SU-DHL-6 (cell line): ENCODE data around the gene DMRT1.
A peak's percentile ranks its signal among the peaks of the same experiment; 100 is the strongest.

ENCODE experiments used
- H2AFZ ChIP-seq: fragments of 200-600 bp; sonication (generic); 2 replicates; pipeline ENCODE4 v1.6.1; 2014; ENCODE audit warnings: low read depth, mild to moderate bottlenecking, moderate library complexity, mixed read lengths, antibody characterized with exemption, low read length; ENCODE audit not compliant: severe bottlenecking
- H3F3A ChIP-seq: fragments of 200-600 bp; shearing (Covaris generic); 2 replicates; pipeline ENCODE4 v1.6.0; 2016; ENCODE audit warnings: antibody characterized with exemption, mild to moderate bottlenecking; ENCODE audit not compliant: insufficient read depth
- H3K27ac ChIP-seq: fragments of 200-600 bp; sonication (generic); 2 replicates; pipeline ENCODE4 v1.5.1; 2016; ENCODE audit warnings: low read depth, mild to moderate bottlenecking, low read length, moderate library complexity, mixed read lengths
- H3K27me3 ChIP-seq: fragments of 200-600 bp; sonication (generic), shearing (Covaris generic); 2 replicates; pipeline ENCODE4 v1.6.0; 2014; ENCODE audit warnings: mild to moderate bottlenecking, low read length
- H3K36me3 ChIP-seq: fragments of 200-600 bp; sonication (generic); 2 replicates; pipeline ENCODE4 v1.6.1; 2014; ENCODE audit warnings: mild to moderate bottlenecking, low read length, mixed read lengths
- H3K4me2 ChIP-seq: fragments of 300-600, 200-600 bp; shearing (Covaris generic), sonication (generic); 2 replicates; pipeline ENCODE4 v1.6.0; 2014; ENCODE audit warnings: low read length, low read depth, mild to moderate bottlenecking; ENCODE audit not compliant: poor library complexity, severe bottlenecking
- H3K4me3 ChIP-seq: fragments of 200-600 bp; sonication (generic); 2 replicates; pipeline ENCODE4 v1.5.1; 2014; ENCODE audit warnings: antibody characterized with exemption, low read length, mild to moderate bottlenecking, mixed read lengths; ENCODE audit not compliant: insufficient read depth, poor library complexity, severe bottlenecking
- H3K79me2 ChIP-seq: fragments of 200-600 bp; sonication (generic); 2 replicates; pipeline ENCODE4 v1.6.1; 2014; ENCODE audit warnings: mild to moderate bottlenecking, low read length, moderate library complexity; ENCODE audit not compliant: insufficient read depth
- H3K9ac ChIP-seq: fragments of 200-600 bp; sonication (generic); 2 replicates; pipeline ENCODE4 v1.7.0; 2014; ENCODE audit warnings: mild to moderate bottlenecking, low read length
- H3K9me2 ChIP-seq: fragments of 200-600 bp; sonication (generic); replicated peaks from 2 replicates; pipeline ENCODE4 v1.6.1; 2014; ENCODE audit warnings: low read length; ENCODE audit not compliant: insufficient read depth
- H3K9me3 ChIP-seq: fragments of 200-600 bp; sonication (generic); 2 replicates; pipeline ENCODE4 v1.6.1; 2014; ENCODE audit warnings: low read length, mixed read lengths; ENCODE audit not compliant: insufficient read depth
- H4K20me1 ChIP-seq: fragments of 200-600 bp; sonication (generic); 2 replicates; pipeline ENCODE4 v1.6.1; 2014; ENCODE audit warnings: low read depth, mild to moderate bottlenecking, antibody characterized with exemption, low read length, moderate library complexity, mixed read lengths
- CTCF ChIP-seq: fragments of 200-600 bp; sonication (generic); IDR thresholded peaks from one replicate; pipeline ENCODE4 v1.5.1; 2017; ENCODE audit warnings: antibody characterized with exemption, mild to moderate bottlenecking, low read length, moderate library complexity; ENCODE audit not compliant: insufficient read depth, poor library complexity, severe bottlenecking
- EZH2phosphoT487 ChIP-seq: fragments of 200-600 bp; sonication (generic), shearing (Covaris generic); conservative IDR thresholded peaks from 2 replicates; pipeline ENCODE4 v1.6.1; 2018; ENCODE audit warnings: mild to moderate bottlenecking, antibody characterized with exemption, low read length, moderate library complexity, mixed read lengths

Gene DMRT1

GRCh38 chr9:1014225-1014624 is 172.7 kb downstream of the DMRT1 start:
- no peaks in the 10 kb centered on the region for H3F3A ChIP-seq
- no peak overlapping the region for H3K9ac ChIP-seq
- H2AFZ ChIP-seq: no peak overlapping the region
- H4K20me1 ChIP-seq: no peaks in the 10 kb centered on the region
- H3K36me3 ChIP-seq: no peaks in the 10 kb centered on the region
- H3K9me3 ChIP-seq: no peaks in the 10 kb centered on the region
- H3K9me2 ChIP-seq: no peaks in the 10 kb centered on the region
- H3K4me2 ChIP-seq: no peak overlapping the region
- TF ChIP-seq EZH2phosphoT487 (no peak), CTCF (no peak)
- no peak overlapping the region for H3K27ac ChIP-seq
- no peaks in the 10 kb centered on the region for H3K79me2 ChIP-seq
- no peak overlapping the region for H3K4me3 ChIP-seq
- no peaks in the 10 kb centered on the region for H3K27me3 ChIP-seq

GRCh38 chr9:1014640-1015039 is 173.1 kb downstream of the DMRT1 start:
- no peaks in the 10 kb centered on the region for H3K36me3 ChIP-seq
- H3K9me3 ChIP-seq: no peaks in the 10 kb centered on the region
- no peak for TF ChIP-seq CTCF
- no peak for TF ChIP-seq EZH2phosphoT487
- no peaks in the 10 kb centered on the region for H4K20me1 ChIP-seq
- H3K4me3 ChIP-seq: no peak overlapping the region
- H3K9me2 ChIP-seq: no peaks in the 10 kb centered on the region
- H3K79me2 ChIP-seq: no peaks in the 10 kb centered on the region
- no peaks in the 10 kb centered on the region for H3F3A ChIP-seq
- no peak overlapping the region for H3K9ac ChIP-seq
- no peak overlapping the region for H3K4me2 ChIP-seq
- H3K27ac ChIP-seq: no peak overlapping the region
- H3K27me3 ChIP-seq: no peaks in the 10 kb centered on the region
- H2AFZ ChIP-seq: no peak overlapping the region

- no peak overlapping the region for H3K9ac ChIP-seq
- TF ChIP-seq CTCF (peak; percentile 33), EZH2phosphoT487 (no peak)
- no peak overlapping the region for H3K4me3 ChIP-seq
- H3K9me2 ChIP-seq: no peaks in the 10 kb centered on the region
- no peaks in the 10 kb centered on the region for H3K79me2 ChIP-seq
- H4K20me1 ChIP-seq: no peaks in the 10 kb centered on the region
- H3K36me3 ChIP-seq: peaks cover 4% of the 10 kb centered on the region; the same call in 1 of the 2 replicates
- peaks cover 3% of the 10 kb centered on the region; the same call in 1 of the 2 replicates for H3K9me3 ChIP-seq
- peaks cover 4% of the 10 kb centered on the region; the same call in 1 of the 2 replicates for H3K27me3 ChIP-seq
- H3F3A ChIP-seq: no peaks in the 10 kb centered on the region
- no peak overlapping the region for H3K27ac ChIP-seq
- no peak overlapping the region for H3K4me2 ChIP-seq
- H2AFZ ChIP-seq: no peak overlapping the region
Measured at GRCh38 chr9:1018121-1018520, 176.6 kb downstream of the DMRT1 start.
